Neural crest cell (in vitro differentiated cells): ENCODE results near the gene TSFM. TPM values are rescaled to one million over a fixed set of nuclear protein-coding genes. Genes with fewer than 3 reads are reported as not detected.

Source experiments
- DNase-seq: peaks from one replicate; pipeline ENCODE4 v3.0.0; 2021; ENCODE audit warnings: low read depth, mixed read lengths, low spot score
- H3K27ac Mint-ChIP-seq: one replicate; pipeline ENCODE4 v1.8.0; 2021; ENCODE audit warnings: mild to moderate bottlenecking, mixed read lengths; ENCODE audit not compliant: unreplicated experiment
- H3K27me3 Mint-ChIP-seq: 2 replicates; pipeline ENCODE4 v1.8.0; 2021; ENCODE audit warnings: low read depth, mild to moderate bottlenecking, mixed read lengths
- H3K36me3 Mint-ChIP-seq: 2 replicates; pipeline ENCODE4 v1.8.0; 2021; ENCODE audit warnings: low read depth, mild to moderate bottlenecking, mixed read lengths
- H3K4me1 Mint-ChIP-seq: 2 replicates; pipeline ENCODE4 v1.8.0; 2021; ENCODE audit warnings: mixed read lengths
- H3K4me3 Mint-ChIP-seq: one replicate; pipeline ENCODE4 v1.8.0; 2021; ENCODE audit warnings: mild to moderate bottlenecking, mixed read lengths
- H3K9me3 Mint-ChIP-seq: 2 replicates; pipeline ENCODE4 v1.8.0; 2021; ENCODE audit warnings: mixed read lengths
- total RNA-seq: library from RNA; stranded (reverse); gene quantifications from 2 replicates; pipeline ENCODE4 v1.2.1, GENCODE V29; 2021
- TF ChIP-seq, protein P1 (sequence below): fragments of 200-600 bp; sonication (generic); conservative IDR thresholded peaks from 2 replicates; pipeline ENCODE4 v1.5.0; 2021; ENCODE audit warnings: antibody characterized with exemption, mild to moderate bottlenecking

TSFM gene
- total RNA-seq, 1 donor from 2014 or later: 32.3 TPM

DNA sequence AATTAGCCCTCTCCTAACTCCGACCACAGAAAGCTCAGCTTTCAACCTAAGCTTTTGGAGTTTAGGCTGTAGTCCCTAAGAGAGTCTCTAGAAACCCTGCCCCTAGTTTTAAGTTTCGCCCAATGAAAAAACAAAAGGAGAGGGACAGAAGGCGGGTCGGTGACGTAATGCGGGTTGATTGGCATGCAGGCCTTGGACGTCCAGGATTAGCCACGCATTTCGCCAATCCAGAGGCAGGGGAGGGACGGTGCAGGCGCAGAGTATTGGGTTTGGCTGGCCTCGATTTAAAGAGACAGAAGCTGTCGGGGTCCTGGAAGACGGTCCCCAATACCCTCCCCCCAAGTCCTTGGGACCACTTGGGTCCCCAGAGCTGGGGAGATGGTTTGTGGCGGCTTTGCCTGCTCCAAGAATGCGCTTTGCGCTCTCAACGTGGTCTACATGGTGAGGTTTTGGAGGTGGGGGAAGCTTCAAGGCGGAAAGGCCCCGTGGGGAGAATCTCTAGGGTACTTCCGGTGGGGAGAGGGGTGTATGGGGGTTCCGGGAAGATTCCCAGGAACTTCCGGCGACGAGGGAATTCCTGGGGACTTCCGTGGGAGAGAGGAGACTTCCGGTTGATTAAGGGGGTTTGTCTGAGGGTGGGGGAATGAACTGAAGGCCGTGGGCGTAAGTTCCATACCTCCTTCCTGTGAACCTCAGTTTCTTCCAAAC lies 37.7 kb upstream of the TSFM start, which contains the start of gene TSPAN31:
TSPAN31 (plus strand) TSS at position 263 of the 708 bp plus-strand sequence; CDS start at position 379, 116 bp downstream.
- Mint-ChIP-seq H3K27ac (peak within 1 kb of the TSS; percentile 93), H3K4me1 (peaks cover 23% of the 10 kb centered on the region)

DNA sequence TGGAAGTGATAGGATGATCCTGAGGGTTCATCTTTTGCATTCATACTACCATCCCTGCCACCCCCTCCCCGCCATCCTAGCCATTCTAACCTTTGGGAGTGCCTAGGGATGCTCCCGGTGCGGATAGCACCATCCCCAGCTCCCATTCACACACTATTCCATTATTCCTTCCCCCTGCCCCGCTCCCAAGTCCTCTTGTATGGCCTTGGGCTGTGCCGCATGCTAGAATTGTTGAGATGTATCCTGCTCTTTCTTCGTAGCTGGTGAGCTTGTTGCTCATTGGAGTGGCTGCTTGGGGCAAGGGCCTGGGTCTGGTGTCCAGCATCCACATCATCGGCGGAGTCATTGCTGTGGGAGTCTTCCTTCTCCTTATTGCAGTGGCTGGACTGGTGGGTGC lies 37.1 kb upstream of the TSFM start:
- no peaks in the 10 kb centered on the region for H3K9me3 Mint-ChIP-seq
- TF ChIP-seq, protein P1, sequence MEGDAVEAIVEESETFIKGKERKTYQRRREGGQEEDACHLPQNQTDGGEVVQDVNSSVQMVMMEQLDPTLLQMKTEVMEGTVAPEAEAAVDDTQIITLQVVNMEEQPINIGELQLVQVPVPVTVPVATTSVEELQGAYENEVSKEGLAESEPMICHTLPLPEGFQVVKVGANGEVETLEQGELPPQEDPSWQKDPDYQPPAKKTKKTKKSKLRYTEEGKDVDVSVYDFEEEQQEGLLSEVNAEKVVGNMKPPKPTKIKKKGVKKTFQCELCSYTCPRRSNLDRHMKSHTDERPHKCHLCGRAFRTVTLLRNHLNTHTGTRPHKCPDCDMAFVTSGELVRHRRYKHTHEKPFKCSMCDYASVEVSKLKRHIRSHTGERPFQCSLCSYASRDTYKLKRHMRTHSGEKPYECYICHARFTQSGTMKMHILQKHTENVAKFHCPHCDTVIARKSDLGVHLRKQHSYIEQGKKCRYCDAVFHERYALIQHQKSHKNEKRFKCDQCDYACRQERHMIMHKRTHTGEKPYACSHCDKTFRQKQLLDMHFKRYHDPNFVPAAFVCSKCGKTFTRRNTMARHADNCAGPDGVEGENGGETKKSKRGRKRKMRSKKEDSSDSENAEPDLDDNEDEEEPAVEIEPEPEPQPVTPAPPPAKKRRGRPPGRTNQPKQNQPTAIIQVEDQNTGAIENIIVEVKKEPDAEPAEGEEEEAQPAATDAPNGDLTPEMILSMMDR: no peak
- peaks cover 46% of the 10 kb centered on the region for H3K27me3 Mint-ChIP-seq
- no peak for DNase-seq
- H3K27ac Mint-ChIP-seq: peak overlapping the region; percentile 93
- H3K36me3 Mint-ChIP-seq: peaks cover 17% of the 10 kb centered on the region
- peaks cover 27% of the 10 kb centered on the region for H3K4me1 Mint-ChIP-seq
- H3K4me3 Mint-ChIP-seq: peak overlapping the region; percentile 95

More for the DNA sequence above, 37.7 kb upstream of the TSFM start, which contains the start of gene TSPAN31:
- H3K27me3 Mint-ChIP-seq: peaks cover 51% of the 10 kb centered on the region
- TF ChIP-seq, protein P1: no peak
- H3K4me3 Mint-ChIP-seq: peak within 1 kb of the TSS; percentile 95
- H3K36me3 Mint-ChIP-seq: peaks cover 14% of the 10 kb centered on the region
- DNase-seq: peak; percentile 85
- no peaks in the 10 kb centered on the region for H3K9me3 Mint-ChIP-seq

DNA sequence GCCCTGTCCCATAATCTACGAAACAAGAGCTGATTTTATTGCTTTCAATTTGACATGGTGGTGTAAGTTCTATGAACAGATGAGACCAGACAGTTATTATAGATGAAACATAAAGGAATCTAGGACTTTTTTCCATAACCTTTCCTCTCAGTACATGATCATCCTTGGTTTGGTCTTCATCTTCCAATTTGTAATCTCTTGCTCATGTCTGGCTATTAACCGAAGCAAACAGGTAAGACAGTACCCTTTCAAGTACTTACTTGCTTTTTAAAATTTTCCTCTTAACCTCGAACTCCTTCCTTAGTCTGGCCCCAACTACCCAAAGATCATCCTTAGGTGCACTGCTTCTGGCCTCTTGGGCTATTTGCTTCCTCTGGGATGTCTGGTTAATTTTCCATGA lies 36.6 kb upstream of the TSFM start:
- Mint-ChIP-seq H3K4me1 (peaks cover 32% of the 10 kb centered on the region), H3K27ac (no peak overlapping the region), H3K9me3 (no peaks in the 10 kb centered on the region), H3K27me3 (peaks cover 40% of the 10 kb centered on the region), H3K36me3 (peaks cover 22% of the 10 kb centered on the region), H3K4me3 (peak overlapping the region; percentile 95)
- TF ChIP-seq, protein P1: no peak
- no peak for DNase-seq

DNA sequence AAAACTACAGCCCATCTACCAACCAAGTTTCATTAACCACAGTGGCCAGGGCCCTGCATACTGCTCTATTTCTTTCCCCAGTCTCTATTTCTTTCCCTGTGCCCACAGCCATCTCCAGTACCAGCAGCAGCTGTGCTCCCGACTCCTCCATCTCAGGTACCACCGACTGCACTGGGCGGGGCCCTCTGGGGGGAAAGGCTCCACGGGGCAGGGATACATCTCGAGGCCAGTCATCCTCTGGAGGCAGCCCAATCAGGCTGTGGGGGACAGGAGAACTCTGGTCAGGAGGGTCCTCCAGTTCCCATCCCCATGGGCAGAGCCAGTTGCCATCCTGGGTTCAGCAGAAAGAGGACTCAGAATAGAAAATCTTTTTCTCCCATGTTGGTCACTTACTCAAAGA lies 33.5 kb upstream of the TSFM start:
- Mint-ChIP-seq H3K36me3 (peaks cover 30% of the 10 kb centered on the region), H3K27ac (no peak overlapping the region), H3K27me3 (peaks cover 34% of the 10 kb centered on the region), H3K9me3 (no peaks in the 10 kb centered on the region), H3K4me1 (peaks cover 58% of the 10 kb centered on the region), H3K4me3 (peak overlapping the region; percentile 48)
- no peak for DNase-seq
- TF ChIP-seq, protein P1: no peak

DNA sequence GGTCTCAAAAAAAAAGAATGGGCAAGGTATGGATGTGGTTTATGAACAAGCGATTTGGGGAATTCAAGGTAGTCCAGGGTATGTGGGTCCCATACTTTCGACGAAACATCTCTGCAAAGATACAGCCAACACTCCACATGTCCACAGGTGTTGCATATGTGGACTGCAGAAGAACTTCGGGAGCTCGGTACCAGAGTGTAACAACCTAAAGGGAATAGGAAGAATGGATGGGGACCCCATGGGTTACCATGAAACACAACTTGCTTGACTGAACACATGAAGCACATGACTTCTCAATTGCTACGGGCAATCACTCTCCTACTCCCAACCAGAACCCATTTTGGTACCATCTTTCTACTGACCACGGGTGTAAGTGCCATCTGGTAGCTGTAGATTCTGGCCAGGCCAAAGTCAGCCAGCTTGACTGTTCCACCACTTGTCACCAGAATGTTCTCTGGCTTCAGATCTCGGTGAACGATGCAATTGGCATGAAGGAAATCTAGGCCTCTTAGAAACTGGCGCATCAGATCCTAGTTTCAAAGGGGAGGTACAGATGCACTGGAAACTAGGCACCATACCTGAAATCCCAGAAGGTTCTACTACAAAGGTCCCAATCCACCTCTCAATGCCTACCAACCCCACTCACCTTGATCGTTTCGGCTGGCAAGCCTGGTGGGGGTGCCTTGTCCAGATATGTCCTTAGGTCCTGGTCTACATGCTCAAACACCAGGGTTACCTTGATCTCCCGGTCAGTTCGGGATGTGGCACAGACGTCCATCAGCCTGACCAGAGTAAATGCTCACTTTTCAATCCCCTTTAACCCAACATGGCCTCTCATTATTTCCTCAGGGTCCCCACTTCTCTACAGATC lies 31.8 kb upstream of the TSFM start:
- no peaks in the 10 kb centered on the region for H3K9me3 Mint-ChIP-seq
- TF ChIP-seq, protein P1: no peak
- H3K4me3 Mint-ChIP-seq: peak overlapping the region; percentile 98
- peaks cover 51% of the 10 kb centered on the region for H3K4me1 Mint-ChIP-seq
- H3K36me3 Mint-ChIP-seq: peaks cover 28% of the 10 kb centered on the region
- peaks cover 28% of the 10 kb centered on the region for H3K27me3 Mint-ChIP-seq
- peak overlapping the region; percentile 100 for H3K27ac Mint-ChIP-seq
- DNase-seq: no peak
